Pancreas (tissue), 10 donors: ENCODE results near the gene MMP26. TPM values are rescaled to one million over a fixed set of nuclear protein-coding genes. Genes with fewer than 3 reads are reported as not detected.

Experiments used
- ATAC-seq, 4 donors: fragments of 200-7000 bp; cut with Tn5 transposase; one replicate each; pipeline versions ENCODE4 v1.8.0 to v1.9.1; 2020; ENCODE audit warnings: mild to moderate bottlenecking in 4 of 4, moderate library complexity in 4 of 4
- DNase-seq, 6 donors: peaks; one replicate each; pipeline ENCODE4 v3.0.0-alpha.2; 2020
- FAIRE-seq: peaks from 2 replicates; lab custom pipeline; 2012; peaks lifted over from hg19 to GRCh38; lab: Jason Lieb, UNC
- H3K27ac ChIP-seq, 4 donors: fragments of 200-600 bp; sonication (generic); 1 replicate in 3 of 4; 2 replicates in 1 of 4; pipeline versions ENCODE4 v1.5.0 to v1.8.0; 2020
- H3K27me3 ChIP-seq, 4 donors: fragments of 200-600 bp; one replicate each; pipeline ENCODE4 v1.8.0; 2021
- H3K36me3 ChIP-seq, 3 donors: fragments of 200-600 bp; sonication (generic) in 1 of 3; one replicate each; pipeline versions ENCODE4 v1.5.0 to v1.8.0; 2020 to 2021
- H3K4me1 ChIP-seq, 3 donors: fragments of 200-600 bp; one replicate each; pipeline ENCODE4 v1.8.0; 2021
- H3K4me3 ChIP-seq, 4 donors: fragments of 200-600 bp; sonication (generic) in 2 of 4; one replicate each; pipeline versions ENCODE4 v1.5.0 to v1.8.0; 2020 to 2021
- H3K9me3 ChIP-seq, 4 donors: fragments of 200-600 bp; one replicate each; pipeline ENCODE4 v1.8.0; 2021
- WGBS, 2 donors: extraction: QIAGEN DNeasy Blood & Tissue Kit; methylation state at CpG; one replicate each; pipeline ENCODE4 v1.1.7; 2013; 5-methylcytosine and 5-hydroxymethylcytosine counted together
- intact Hi-C, 3 donors: fragments of 100-400 bp; cut with DNase I; formaldehyde crosslinking; loops; one replicate each; pipeline versions ENCODE4 v1.11.1 to v1.14.2; 2022
- polyA plus RNA-seq, 2 donors: library from polyadenylated mRNA; stranded (reverse); fragments of 200-250 nt; gene quantifications; one replicate each; pipeline ENCODE4 v1.2.3, GENCODE V29; 2013
- total RNA-seq, 6 donors: library from RNA; stranded (reverse); fragmentation: NEBNext Ultra II Directional in 4 of 6; extraction: Animal tissue kit (Norgen Biotek cat#: 25700) in 4 of 6; gene quantifications; one replicate each; pipeline versions ENCODE4 v1.2.1 to v1.2.4, GENCODE V29; 2021 to 2023
- TF ChIP-seq, protein P1 (sequence below), 4 donors: fragments of 200-600 bp; sonication (generic) in 3 of 4; IDR thresholded peaks; one replicate each; pipeline versions ENCODE4 v1.5.0 to v1.8.0; 2021; ENCODE audit warnings: antibody characterized with exemption in 4 of 4
- donor health status: healthy with polysubstance abuse.
- donor health status: DM: no; HTN: no; CAD: no; lungs with moderate emphysema.
- donor health status: DM: no; HTN: no; CAD: no.
- donor health status: control.
- donor health status: control.
- donor health status: Bipolar disorder and iron deficiency.
- donor health status: DM: yes; HTN: yes; CAD: no.
- donor health status: DM: no; HTN: no; CAD: no.
- donor health status: DM: no; HTN: no; CAD: no.
- donor health status: DM: yes; HTN: yes; CAD: no.

Gene MMP26
- not detected for total RNA-seq
- polyA plus RNA-seq: under 1 TPM in 1 of 2 donors, not detected in 1; 0.16 TPM

DNA sequence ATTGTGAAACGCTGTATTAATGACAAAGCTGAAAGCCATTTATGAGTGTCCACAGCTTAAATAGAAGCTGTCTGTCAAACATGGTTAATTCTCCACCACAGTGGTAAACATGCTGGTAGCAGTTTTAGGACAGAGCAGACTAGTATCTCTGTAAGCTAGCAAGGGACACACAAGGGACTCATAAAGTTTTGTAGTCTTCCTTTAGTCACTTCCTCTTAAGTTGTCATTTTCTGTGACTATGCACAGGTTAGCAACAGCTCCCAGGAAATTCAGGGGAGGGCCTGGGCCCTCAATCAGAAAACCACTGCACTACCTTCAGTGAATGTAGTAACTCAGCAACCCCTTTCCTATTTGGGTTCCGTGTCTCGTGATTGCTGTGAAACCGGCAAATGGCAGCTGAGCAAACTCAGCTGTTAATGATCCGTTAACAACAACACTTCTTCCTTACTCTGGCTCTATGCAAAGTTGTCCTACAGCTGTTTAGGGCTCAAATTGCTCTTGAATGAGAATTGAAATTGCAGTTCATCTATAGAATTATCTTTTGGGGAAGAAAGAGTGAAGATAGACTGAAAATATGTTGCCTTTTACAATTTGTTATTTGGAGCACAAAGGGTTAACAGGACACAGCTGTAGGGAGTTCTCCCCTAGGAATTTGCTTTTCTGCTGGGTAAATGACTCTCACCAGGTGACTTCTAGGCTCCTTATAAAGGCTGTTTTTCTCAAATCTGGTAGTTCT lies at the start of gene MMP26:
Gene MMP26, plus strand, starts transcription at position 731 of the 736 bp plus-strand sequence.
- Histone ChIP-seq H3K27me3 (no peaks in the 10 kb centered on the region), H3K4me1 (peaks cover 0 to 7% (median 0%) of the 10 kb centered on the region in 3 donors), H3K27ac (no peak within 1 kb of the TSS), H3K36me3 (no peaks in the 10 kb centered on the region), H3K4me3 (no peak within 1 kb of the TSS), H3K9me3 (no peaks in the 10 kb centered on the region)
- no peak for FAIRE-seq
- intact Hi-C loops: no loop called here
- TF ChIP-seq, protein P1, sequence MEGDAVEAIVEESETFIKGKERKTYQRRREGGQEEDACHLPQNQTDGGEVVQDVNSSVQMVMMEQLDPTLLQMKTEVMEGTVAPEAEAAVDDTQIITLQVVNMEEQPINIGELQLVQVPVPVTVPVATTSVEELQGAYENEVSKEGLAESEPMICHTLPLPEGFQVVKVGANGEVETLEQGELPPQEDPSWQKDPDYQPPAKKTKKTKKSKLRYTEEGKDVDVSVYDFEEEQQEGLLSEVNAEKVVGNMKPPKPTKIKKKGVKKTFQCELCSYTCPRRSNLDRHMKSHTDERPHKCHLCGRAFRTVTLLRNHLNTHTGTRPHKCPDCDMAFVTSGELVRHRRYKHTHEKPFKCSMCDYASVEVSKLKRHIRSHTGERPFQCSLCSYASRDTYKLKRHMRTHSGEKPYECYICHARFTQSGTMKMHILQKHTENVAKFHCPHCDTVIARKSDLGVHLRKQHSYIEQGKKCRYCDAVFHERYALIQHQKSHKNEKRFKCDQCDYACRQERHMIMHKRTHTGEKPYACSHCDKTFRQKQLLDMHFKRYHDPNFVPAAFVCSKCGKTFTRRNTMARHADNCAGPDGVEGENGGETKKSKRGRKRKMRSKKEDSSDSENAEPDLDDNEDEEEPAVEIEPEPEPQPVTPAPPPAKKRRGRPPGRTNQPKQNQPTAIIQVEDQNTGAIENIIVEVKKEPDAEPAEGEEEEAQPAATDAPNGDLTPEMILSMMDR (IDR thresholded peaks at IDR 0.05): no peak
- WGBS, 2 donors: 7 to 11% methylated on average over 5 of the region's 5 CpGs
- peak in 1 of 6 donors; percentile 37 for DNase-seq
- ATAC-seq: peak; percentile 53 to 88 (median 76)

GRCh38 chr11:4658629-4659445 lies 45.7 kb upstream of the MMP26 start:
- Histone ChIP-seq H3K36me3 (no peaks in the 10 kb centered on the region), H3K9me3 (no peaks in the 10 kb centered on the region), H3K27ac (no peak overlapping the region), H3K4me1 (no peaks in the 10 kb centered on the region), H3K4me3 (no peak overlapping the region), H3K27me3 (no peaks in the 10 kb centered on the region)
- DNase-seq: no peak
- WGBS, 2 donors: 63 to 76% methylated on average over 5 of the region's 5 CpGs
- no peak for FAIRE-seq
- TF ChIP-seq, protein P1 (IDR thresholded peaks at IDR 0.05): no peak
- intact Hi-C loops: no loop called here
- no peak for ATAC-seq

DNA sequence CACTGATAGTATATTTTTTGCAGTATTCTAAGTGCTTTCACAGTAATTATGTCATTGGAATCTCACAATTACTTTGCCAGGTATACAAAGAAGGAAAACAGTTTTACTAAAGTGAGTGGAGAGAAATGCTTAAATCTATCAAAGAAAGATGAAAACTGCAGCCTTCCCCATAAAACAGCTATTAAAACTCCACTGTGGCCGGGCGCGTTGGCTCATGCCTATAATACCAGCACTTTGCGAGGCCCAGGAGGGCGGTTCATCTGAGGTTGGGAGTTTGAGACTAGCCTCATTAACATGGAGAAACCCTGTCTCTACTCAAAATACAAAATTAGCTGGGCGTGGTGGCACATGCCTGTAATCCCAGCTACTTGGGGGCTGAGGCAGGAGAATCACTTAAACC lies 41.7 kb upstream of the MMP26 start:
- no peak overlapping the region for H3K27ac ChIP-seq
- no peak overlapping the region for H3K4me3 ChIP-seq
- H3K36me3 ChIP-seq: no peaks in the 10 kb centered on the region
- DNase-seq: no peak
- 86 to 89% methylated on average over 6 of the region's 6 CpGs for WGBS, 2 donors
- intact Hi-C loops: no loop called here
- TF ChIP-seq, protein P1 (IDR thresholded peaks at IDR 0.05): no peak
- H3K9me3 ChIP-seq: no peaks in the 10 kb centered on the region
- FAIRE-seq: no peak
- no peak for ATAC-seq
- H3K4me1 ChIP-seq: no peaks in the 10 kb centered on the region
- no peaks in the 10 kb centered on the region for H3K27me3 ChIP-seq

GRCh38 chr11:4664183-4664582 lies 40.4 kb upstream of the MMP26 start:
- Histone ChIP-seq H3K9me3 (no peaks in the 10 kb centered on the region), H3K27me3 (no peaks in the 10 kb centered on the region), H3K4me1 (no peaks in the 10 kb centered on the region), H3K36me3 (no peaks in the 10 kb centered on the region), H3K4me3 (no peak overlapping the region), H3K27ac (no peak overlapping the region)
- TF ChIP-seq, protein P1 (IDR thresholded peaks at IDR 0.05): no peak
- intact Hi-C loops: no loop called here
- no peak for DNase-seq
- ATAC-seq: no peak
- 74 to 89% methylated on average over 3 of the region's 3 CpGs for WGBS, 2 donors
- FAIRE-seq: no peak
